Right hindlimb (tissue), 1 donor: Measurements from ENCODE around the gene RWDD1.
"Not testable (repeated sequence)": the region's sequence is repeated elsewhere in the genome, so short reads cannot be mapped to it uniquely, and the experiment has no call there.

Experiments
- DNase-seq: peaks from one replicate; pipeline ENCODE4 v3.0.0-alpha.2; 2018

RWDD1 gene

GRCh38 chr6:116561377-116562018 is 9.8 kb upstream of the RWDD1 start:
- DNase-seq = peak; percentile 82

GRCh38 chr6:116562019-116562403 is 9.3 kb upstream of the RWDD1 start:
- DNase-seq = no peak

- no peak for DNase-seq
Observed at GRCh38 chr6:116562614-116563013, 8.7 kb upstream of the RWDD1 start.

GRCh38 chr6:116563830-116564229 is 7.5 kb upstream of the RWDD1 start:
- DNase-seq = no peak

- DNase-seq = no peak
Observed at GRCh38 chr6:116564311-116564710, 7.0 kb upstream of the RWDD1 start.

GRCh38 chr6:116564921-116565872 is 6.1 kb upstream of the RWDD1 start:
- peak; percentile 51 for DNase-seq

GRCh38 chr6:116568111-116568510 is 3.2 kb upstream of the RWDD1 start:
- no peak for DNase-seq

- DNase-seq = no peak
Observed at GRCh38 chr6:116568821-116569755, 2.2 kb upstream of the RWDD1 start.

GRCh38 chr6:116571683-116572000 is 338 bp downstream of the RWDD1 start:
- no peak for DNase-seq

- DNase-seq = peak; percentile 23
Observed at GRCh38 chr6:116572162-116572561, 858 bp downstream of the RWDD1 start.

GRCh38 chr6:116575227-116575626 is 3.9 kb downstream of the RWDD1 start:
- DNase-seq = no peak

GRCh38 chr6:116577486-116577885 is 6.2 kb downstream of the RWDD1 start:
- DNase-seq = no peak

GRCh38 chr6:116578335-116578734 is 7.0 kb downstream of the RWDD1 start:
- DNase-seq = no peak

GRCh38 chr6:116579143-116579542 is 7.8 kb downstream of the RWDD1 start:
- DNase-seq = no peak

GRCh38 chr6:116580198-116580597 is 8.9 kb downstream of the RWDD1 start:
- no peak for DNase-seq

GRCh38 chr6:116586276-116586675 is 15.0 kb downstream of the RWDD1 start:
- DNase-seq = no peak

- DNase-seq = no peak
Observed at GRCh38 chr6:116586738-116587137, 15.4 kb downstream of the RWDD1 start.

GRCh38 chr6:116595247-116595646 is 23.9 kb downstream of the RWDD1 start:
- DNase-seq = no peak

GRCh38 chr6:116596815-116597214 is 25.5 kb downstream of the RWDD1 start:
- DNase-seq = no peak

GRCh38 chr6:116603916-116604315 is 32.6 kb downstream of the RWDD1 start:
- DNase-seq = not testable (repeated sequence)

- DNase-seq = not testable (repeated sequence)
Observed at GRCh38 chr6:116604868-116605267, 33.6 kb downstream of the RWDD1 start.

GRCh38 chr6:116605935-116606334 is 34.6 kb downstream of the RWDD1 start:
- DNase-seq = no peak

GRCh38 chr6:116611056-116611455 is 39.8 kb downstream of the RWDD1 start:
- DNase-seq = no peak
